ENCODE measurements around the gene AGTR1. TPM values are rescaled to one million over a fixed set of nuclear protein-coding genes. Genes with fewer than 3 reads are reported as not detected.

The AGTR1 gene
- total RNA-seq, 1 experiment from 2014 or later = not detected

- Histone ChIP-seq H4K5ac (ENCODE audit: insufficient read length, low read depth, low read length) (no peak overlapping the region), H3K27me3 (ENCODE audit: insufficient read depth, low read length) (no peaks in the 10 kb centered on the region), H2BK15ac (ENCODE audit: low read depth, low read length) (no peak overlapping the region), H3K79me1 (ENCODE audit: insufficient read depth, low read depth, low read length, poor library complexity, severe bottlenecking) (no peaks in the 10 kb centered on the region), H3K4me2 (ENCODE audit: insufficient read depth, insufficient read length, low read length) (no peak overlapping the region), H3K9ac (ENCODE audit: extremely low read depth, insufficient read length, low read length) (no peak overlapping the region), H3K4ac (ENCODE audit: low read depth, low read length) (no peak overlapping the region), H3K18ac (ENCODE audit: insufficient read length, low read depth, low read length) (no peak overlapping the region), H3K9me3 (ENCODE audit: control insufficient read depth, low read depth, low read length) (no peaks in the 10 kb centered on the region), H3K14ac (ENCODE audit: insufficient read depth, low read length) (no peak overlapping the region), H3K79me2 (ENCODE audit: insufficient read depth, low read length) (no peaks in the 10 kb centered on the region), H2BK5ac (ENCODE audit: insufficient read length, low read length) (no peak overlapping the region), H3K4me1 (ENCODE audit: insufficient read depth, low read length) (no peaks in the 10 kb centered on the region), H2BK120ac (ENCODE audit: low read depth, low read length, poor library complexity, severe bottlenecking) (no peak overlapping the region), H3K23ac (ENCODE audit: insufficient read length, low read depth, low read length) (no peak overlapping the region), H3K23me2 (ENCODE audit: insufficient read length, low read depth, low read length, poor library complexity, severe bottlenecking) (no peaks in the 10 kb centered on the region), H4K91ac (ENCODE audit: insufficient read length, low read depth, low read length) (no peak overlapping the region), H3K27ac (ENCODE audit: insufficient read length, low read depth, low read length) (no peak overlapping the region), H2AFZ (ENCODE audit: low read length) (no peak overlapping the region), H2BK12ac (ENCODE audit: insufficient read length, low read depth, low read length) (no peak overlapping the region), H3T11ph (ENCODE audit: low read length) (no peak overlapping the region), H4K20me1 (ENCODE audit: control insufficient read depth, insufficient read depth, insufficient read length) (no peaks in the 10 kb centered on the region), H4K8ac (replicated peaks; ENCODE audit: insufficient read length, low read depth, low read length) (no peak overlapping the region), H3K56ac (ENCODE audit: insufficient read length, low read depth, low read length) (no peak overlapping the region), H2BK20ac (ENCODE audit: low read depth, low read length, poor library complexity, severe bottlenecking) (no peak overlapping the region), H2AK5ac (ENCODE audit: insufficient read length, low read length) (no peak overlapping the region)
- Mint-ChIP-seq H3K4me3 (no peak overlapping the region), H3K36me3 (ENCODE audit: insufficient read depth in 1 of 3, low read depth in 3 of 3) (no peaks in the 10 kb centered on the region), H3K27me3 (ENCODE audit: low read depth) (no peaks in the 10 kb centered on the region), H3K4me1 (no peaks in the 10 kb centered on the region), H3K9me3 (no peaks in the 10 kb centered on the region), H3K27ac (no peak overlapping the region)
- DNase-seq = no peak
- no peak for TF ChIP-seq CTCF (conservative IDR thresholded peaks at IDR 0.05)
Observed at GRCh38 chr3:148680289-148680688, 17.4 kb upstream of the AGTR1 start.

Measured in H9 (cell line).